Testis (tissue), 2 donors: Measurements from ENCODE around the gene PPP1R14C.

ENCODE experiments used
- POLR2A ChIP-seq: fragments of 450-650 bp; IDR thresholded peaks from one replicate; pipeline ENCODE4 v1.6.1; 2017; ENCODE audit warnings: antibody characterized with exemption, mild to moderate bottlenecking, moderate library complexity
- TF ChIP-seq, protein P1 (sequence below), 3 experiments: fragments of 450-650 bp in 2 of 3; fragments of 200-600 bp in 1 of 3; sonication (generic) in 1 of 3; IDR thresholded peaks; one replicate each; pipeline ENCODE4 v1.5.1; 2016 to 2019; ENCODE audit warnings: antibody characterized with exemption in 3 of 3, mild to moderate bottlenecking in 2 of 3, moderate library complexity in 1 of 3

DNA sequence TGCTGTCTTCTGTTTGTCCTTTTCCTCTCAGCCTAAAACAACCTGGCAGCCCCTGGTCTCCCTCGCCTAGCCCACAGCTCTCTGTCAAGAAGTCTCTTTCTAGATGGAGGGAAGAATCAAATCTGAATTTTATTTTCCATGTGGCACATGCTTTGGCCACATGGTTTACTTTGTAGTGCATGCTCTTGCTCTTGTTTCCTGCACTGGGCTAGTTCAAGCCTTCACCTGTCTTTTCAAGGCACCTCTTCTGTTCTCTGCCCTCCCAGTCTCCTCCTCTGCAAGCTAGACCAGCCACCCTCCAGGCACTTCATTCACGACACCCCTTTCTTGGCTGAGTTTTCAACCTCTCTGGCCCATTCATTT, 7.6 kb downstream of the PPP1R14C start:
- TF ChIP-seq, protein P1, sequence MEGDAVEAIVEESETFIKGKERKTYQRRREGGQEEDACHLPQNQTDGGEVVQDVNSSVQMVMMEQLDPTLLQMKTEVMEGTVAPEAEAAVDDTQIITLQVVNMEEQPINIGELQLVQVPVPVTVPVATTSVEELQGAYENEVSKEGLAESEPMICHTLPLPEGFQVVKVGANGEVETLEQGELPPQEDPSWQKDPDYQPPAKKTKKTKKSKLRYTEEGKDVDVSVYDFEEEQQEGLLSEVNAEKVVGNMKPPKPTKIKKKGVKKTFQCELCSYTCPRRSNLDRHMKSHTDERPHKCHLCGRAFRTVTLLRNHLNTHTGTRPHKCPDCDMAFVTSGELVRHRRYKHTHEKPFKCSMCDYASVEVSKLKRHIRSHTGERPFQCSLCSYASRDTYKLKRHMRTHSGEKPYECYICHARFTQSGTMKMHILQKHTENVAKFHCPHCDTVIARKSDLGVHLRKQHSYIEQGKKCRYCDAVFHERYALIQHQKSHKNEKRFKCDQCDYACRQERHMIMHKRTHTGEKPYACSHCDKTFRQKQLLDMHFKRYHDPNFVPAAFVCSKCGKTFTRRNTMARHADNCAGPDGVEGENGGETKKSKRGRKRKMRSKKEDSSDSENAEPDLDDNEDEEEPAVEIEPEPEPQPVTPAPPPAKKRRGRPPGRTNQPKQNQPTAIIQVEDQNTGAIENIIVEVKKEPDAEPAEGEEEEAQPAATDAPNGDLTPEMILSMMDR (IDR thresholded peaks at IDR 0.05): no peak
- TF ChIP-seq POLR2A: no peak
